Stimulated activated CD4-positive, alpha-beta T cell treated with anti-CD3 and anti-CD28 coated beads, Interleukin-15, amount 100 ng/mL, for 1 hour (primary cell): ENCODE results near the gene CHD2.

Experiments used
- DNase-seq, 2 donors: peaks; one replicate each; pipeline ENCODE4 v3.0.0-alpha.2; 2020; ENCODE audit warnings: low read depth in 1 of 2, low spot score in 1 of 2

Gene CHD2

GRCh38 chr15:93063796-93064690 lies 163.9 kb downstream of the CHD2 start:
- no peak for DNase-seq

GRCh38 chr15:93065641-93066045 lies 165.5 kb downstream of the CHD2 start:
- no peak for DNase-seq

- DNase-seq, result no peak
Observed at GRCh38 chr15:93066224-93066681, 166.1 kb downstream of the CHD2 start.

GRCh38 chr15:93066834-93067648 lies 166.9 kb downstream of the CHD2 start:
- DNase-seq, result no peak

GRCh38 chr15:93067649-93068085 lies 167.5 kb downstream of the CHD2 start:
- DNase-seq, result no peak

GRCh38 chr15:93068581-93069199 lies 168.6 kb downstream of the CHD2 start:
- DNase-seq, result no peak

- no peak for DNase-seq
Observed at GRCh38 chr15:93070132-93070531, 170.0 kb downstream of the CHD2 start.

GRCh38 chr15:93070551-93071296 lies 170.6 kb downstream of the CHD2 start:
- DNase-seq, result no peak

- no peak for DNase-seq
Observed at GRCh38 chr15:93071469-93071936, 171.4 kb downstream of the CHD2 start.

GRCh38 chr15:93072011-93072410 lies 171.9 kb downstream of the CHD2 start:
- no peak for DNase-seq

- DNase-seq, result no peak
Observed at GRCh38 chr15:93072411-93073394, 172.6 kb downstream of the CHD2 start.

GRCh38 chr15:93073465-93073952 lies 173.4 kb downstream of the CHD2 start:
- no peak for DNase-seq

- DNase-seq, result no peak
Observed at GRCh38 chr15:93074599-93074998, 174.5 kb downstream of the CHD2 start.

GRCh38 chr15:93076217-93076616 lies 176.1 kb downstream of the CHD2 start:
- DNase-seq, result no peak

GRCh38 chr15:93076875-93077274 lies 176.8 kb downstream of the CHD2 start:
- DNase-seq, result no peak
